DND-41 (cell line): ENCODE results near the gene ABITRAM.

Experiments
- EZH2 ChIP-seq: IDR thresholded peaks from 3 replicates; pipeline ENCODE4 v1.6.1; 2012; ENCODE audit warnings: borderline replicate concordance, low read depth, mild to moderate bottlenecking, moderate library complexity, low read length, inconsistent platforms; ENCODE audit not compliant: severe bottlenecking
- TF ChIP-seq, protein P1 (sequence below): IDR thresholded peaks from 2 replicates; pipeline ENCODE4 v1.5.1; 2012; ENCODE audit warnings: borderline replicate concordance, low read length, moderate library complexity, mild to moderate bottlenecking; ENCODE audit not compliant: poor library complexity, severe bottlenecking; ENCODE audit errors: extremely low read depth

- TF ChIP-seq, protein P1, sequence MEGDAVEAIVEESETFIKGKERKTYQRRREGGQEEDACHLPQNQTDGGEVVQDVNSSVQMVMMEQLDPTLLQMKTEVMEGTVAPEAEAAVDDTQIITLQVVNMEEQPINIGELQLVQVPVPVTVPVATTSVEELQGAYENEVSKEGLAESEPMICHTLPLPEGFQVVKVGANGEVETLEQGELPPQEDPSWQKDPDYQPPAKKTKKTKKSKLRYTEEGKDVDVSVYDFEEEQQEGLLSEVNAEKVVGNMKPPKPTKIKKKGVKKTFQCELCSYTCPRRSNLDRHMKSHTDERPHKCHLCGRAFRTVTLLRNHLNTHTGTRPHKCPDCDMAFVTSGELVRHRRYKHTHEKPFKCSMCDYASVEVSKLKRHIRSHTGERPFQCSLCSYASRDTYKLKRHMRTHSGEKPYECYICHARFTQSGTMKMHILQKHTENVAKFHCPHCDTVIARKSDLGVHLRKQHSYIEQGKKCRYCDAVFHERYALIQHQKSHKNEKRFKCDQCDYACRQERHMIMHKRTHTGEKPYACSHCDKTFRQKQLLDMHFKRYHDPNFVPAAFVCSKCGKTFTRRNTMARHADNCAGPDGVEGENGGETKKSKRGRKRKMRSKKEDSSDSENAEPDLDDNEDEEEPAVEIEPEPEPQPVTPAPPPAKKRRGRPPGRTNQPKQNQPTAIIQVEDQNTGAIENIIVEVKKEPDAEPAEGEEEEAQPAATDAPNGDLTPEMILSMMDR = no peak
- TF ChIP-seq EZH2 = no peak
Measured at GRCh38 chr9:108921200-108921599, 13.0 kb upstream of the ABITRAM start.
